Vagina (tissue), 2 donors: Measurements from ENCODE around the gene ELOA2.
"Not testable (repeated sequence)": the region's sequence is repeated elsewhere in the genome, so short reads cannot be mapped to it uniquely, and the experiment has no call there.

Source experiments
- POLR2A ChIP-seq, 2 donors: fragments of 450-650 bp; IDR thresholded peaks; one replicate each; pipeline ENCODE4 v1.6.1; 2017; ENCODE audit warnings: antibody characterized with exemption in 2 of 2, mild to moderate bottlenecking in 2 of 2, moderate library complexity in 2 of 2
- TF ChIP-seq, protein P1 (sequence below), 3 experiments: fragments of 450-650 bp in 2 of 3; fragments of 200-600 bp in 1 of 3; sonication (generic) in 1 of 3; IDR thresholded peaks; one replicate each; pipeline ENCODE4 v1.5.1; 2017 to 2019; ENCODE audit warnings: antibody characterized with exemption in 3 of 3, mild to moderate bottlenecking in 2 of 3, moderate library complexity in 2 of 3

DNA sequence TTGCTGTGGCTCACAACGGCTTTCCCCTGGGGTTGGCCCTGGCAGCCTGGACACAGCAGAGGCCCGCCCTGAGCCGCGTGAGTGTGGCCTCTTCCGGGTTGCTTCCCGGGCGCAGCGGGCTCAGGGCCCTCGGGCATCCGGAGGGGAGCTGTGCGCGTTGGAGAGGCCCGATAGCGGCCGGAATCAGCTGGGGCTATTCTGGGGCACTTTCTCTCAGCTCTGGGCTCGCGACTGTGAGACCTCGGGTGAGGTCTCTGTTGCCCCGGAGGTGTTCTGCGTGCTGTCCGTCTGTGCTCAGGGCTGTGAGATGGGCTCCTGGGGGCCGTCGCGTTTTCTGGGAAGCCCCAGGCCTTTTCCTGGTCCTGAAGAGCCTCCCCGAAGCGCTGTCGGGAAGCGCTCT lies 830 bp downstream of the ELOA2 start:
- TF ChIP-seq POLR2A (IDR thresholded peaks at IDR 0.05): not testable (repeated sequence)
- TF ChIP-seq, protein P1, sequence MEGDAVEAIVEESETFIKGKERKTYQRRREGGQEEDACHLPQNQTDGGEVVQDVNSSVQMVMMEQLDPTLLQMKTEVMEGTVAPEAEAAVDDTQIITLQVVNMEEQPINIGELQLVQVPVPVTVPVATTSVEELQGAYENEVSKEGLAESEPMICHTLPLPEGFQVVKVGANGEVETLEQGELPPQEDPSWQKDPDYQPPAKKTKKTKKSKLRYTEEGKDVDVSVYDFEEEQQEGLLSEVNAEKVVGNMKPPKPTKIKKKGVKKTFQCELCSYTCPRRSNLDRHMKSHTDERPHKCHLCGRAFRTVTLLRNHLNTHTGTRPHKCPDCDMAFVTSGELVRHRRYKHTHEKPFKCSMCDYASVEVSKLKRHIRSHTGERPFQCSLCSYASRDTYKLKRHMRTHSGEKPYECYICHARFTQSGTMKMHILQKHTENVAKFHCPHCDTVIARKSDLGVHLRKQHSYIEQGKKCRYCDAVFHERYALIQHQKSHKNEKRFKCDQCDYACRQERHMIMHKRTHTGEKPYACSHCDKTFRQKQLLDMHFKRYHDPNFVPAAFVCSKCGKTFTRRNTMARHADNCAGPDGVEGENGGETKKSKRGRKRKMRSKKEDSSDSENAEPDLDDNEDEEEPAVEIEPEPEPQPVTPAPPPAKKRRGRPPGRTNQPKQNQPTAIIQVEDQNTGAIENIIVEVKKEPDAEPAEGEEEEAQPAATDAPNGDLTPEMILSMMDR (IDR thresholded peaks at IDR 0.05): not testable (repeated sequence)
